Trophoblast cell (in vitro differentiated cells and primary cell): ENCODE measurements around the gene GPR15.
A peak's percentile ranks its signal among the peaks of the same experiment; 100 is the strongest.

Experiments used
- DNase-seq, 2 donors: peaks; one replicate each; pipeline ENCODE4 v3.0.0-alpha.2; 2016
- H2AFZ ChIP-seq: 2 replicates; pipeline ENCODE4 v1.6.1; 2013; ENCODE audit warnings: low read length, moderate library complexity, mild to moderate bottlenecking; ENCODE audit not compliant: insufficient read depth, poor library complexity
- H2AK5ac ChIP-seq: 2 replicates; pipeline ENCODE4 v1.6.1; 2013; ENCODE audit warnings: mild to moderate bottlenecking, low read length
- H2BK120ac ChIP-seq: 2 replicates; pipeline ENCODE4 v1.6.1; 2013; ENCODE audit warnings: low read length, mild to moderate bottlenecking, moderate library complexity; ENCODE audit not compliant: insufficient read depth, poor library complexity
- H2BK12ac ChIP-seq: 2 replicates; pipeline ENCODE4 v1.6.1; 2013; ENCODE audit warnings: mild to moderate bottlenecking, low read length, moderate library complexity
- H2BK5ac ChIP-seq: 2 replicates; pipeline ENCODE4 v1.6.1; 2013; ENCODE audit warnings: low read length, low read depth, moderate library complexity, mild to moderate bottlenecking; ENCODE audit not compliant: poor library complexity
- H3K14ac ChIP-seq: 2 replicates; pipeline ENCODE4 v1.6.1; 2013; ENCODE audit warnings: mild to moderate bottlenecking, low read length
- H3K18ac ChIP-seq: 2 replicates; pipeline ENCODE4 v1.6.1; 2013; ENCODE audit warnings: mild to moderate bottlenecking, low read length
- H3K23ac ChIP-seq: 2 replicates; pipeline ENCODE4 v1.6.1; 2013; ENCODE audit warnings: low read length
- H3K27ac ChIP-seq: 2 replicates; pipeline ENCODE4 v1.5.1; 2013; ENCODE audit warnings: low read depth, mild to moderate bottlenecking, inconsistent platforms, low read length, moderate library complexity
- H3K27me3 ChIP-seq: 2 replicates; pipeline ENCODE4 v1.6.1; 2013; ENCODE audit warnings: inconsistent platforms, mild to moderate bottlenecking, low read length, moderate library complexity; ENCODE audit not compliant: insufficient read depth
- H3K36me3 ChIP-seq, 2 experiments: 1 replicate in 1 of 2; 2 replicates in 1 of 2; pipeline ENCODE4 v1.6.1; 2013; ENCODE audit warnings: low read length in 2 of 2, mild to moderate bottlenecking in 2 of 2, moderate library complexity in 1 of 2; ENCODE audit not compliant: insufficient read depth in 2 of 2, control insufficient read depth in 1 of 2
- H3K4ac ChIP-seq: 2 replicates; pipeline ENCODE4 v1.6.1; 2013; ENCODE audit warnings: low read depth, mild to moderate bottlenecking, low read length, moderate library complexity
- H3K4me1 ChIP-seq, 2 experiments: 1 replicate in 1 of 2; 2 replicates in 1 of 2; pipeline ENCODE4 v1.6.1; 2013; ENCODE audit warnings: low read length in 2 of 2, mild to moderate bottlenecking in 2 of 2, moderate library complexity in 1 of 2; ENCODE audit not compliant: insufficient read depth in 2 of 2, control insufficient read depth in 1 of 2
- H3K4me2 ChIP-seq: 2 replicates; pipeline ENCODE4 v1.6.1; 2013; ENCODE audit warnings: inconsistent platforms, mild to moderate bottlenecking, low read length, moderate library complexity
- H3K4me3 ChIP-seq: 2 replicates; pipeline ENCODE4 v1.5.1; 2013; ENCODE audit warnings: mild to moderate bottlenecking, low read depth, low read length, inconsistent platforms
- H3K79me1 ChIP-seq: one replicate; pipeline ENCODE4 v1.6.1; 2013; ENCODE audit warnings: low read length
- H3K79me2 ChIP-seq: 2 replicates; pipeline ENCODE4 v1.6.1; 2013; ENCODE audit warnings: low read length, mild to moderate bottlenecking; ENCODE audit not compliant: control insufficient read depth, insufficient read depth, poor library complexity
- H3K9ac ChIP-seq: 2 replicates; pipeline ENCODE4 v1.6.1; 2013; ENCODE audit warnings: mild to moderate bottlenecking, low read length
- H3K9me3 ChIP-seq: 2 replicates; pipeline ENCODE4 v1.6.1; 2013; ENCODE audit warnings: low read depth, mild to moderate bottlenecking, control low read depth, inconsistent platforms, low read length; ENCODE audit not compliant: insufficient read depth
- H4K12ac ChIP-seq: 2 replicates; pipeline ENCODE4 v1.6.1; 2013; ENCODE audit warnings: low read depth, mild to moderate bottlenecking, low read length, moderate library complexity
- H4K8ac ChIP-seq: 2 replicates; pipeline ENCODE4 v1.6.1; 2013; ENCODE audit warnings: low read depth, mild to moderate bottlenecking, low read length, moderate library complexity
- H4K91ac ChIP-seq: one replicate; pipeline ENCODE4 v1.6.1; 2013; ENCODE audit warnings: low read depth, mild to moderate bottlenecking, low read length, moderate library complexity
- WGBS: extraction: QIAGEN DNeasy Blood & Tissue Kit; methylation state at CpG from one replicate; pipeline ENCODE4 v1.1.7; 2013; ENCODE audit warnings: missing lambda C conversion rate; ENCODE audit not compliant: insufficient read length, insufficient coverage; ENCODE audit errors: extremely low coverage; 5-methylcytosine and 5-hydroxymethylcytosine counted together

The GPR15 gene

DNA sequence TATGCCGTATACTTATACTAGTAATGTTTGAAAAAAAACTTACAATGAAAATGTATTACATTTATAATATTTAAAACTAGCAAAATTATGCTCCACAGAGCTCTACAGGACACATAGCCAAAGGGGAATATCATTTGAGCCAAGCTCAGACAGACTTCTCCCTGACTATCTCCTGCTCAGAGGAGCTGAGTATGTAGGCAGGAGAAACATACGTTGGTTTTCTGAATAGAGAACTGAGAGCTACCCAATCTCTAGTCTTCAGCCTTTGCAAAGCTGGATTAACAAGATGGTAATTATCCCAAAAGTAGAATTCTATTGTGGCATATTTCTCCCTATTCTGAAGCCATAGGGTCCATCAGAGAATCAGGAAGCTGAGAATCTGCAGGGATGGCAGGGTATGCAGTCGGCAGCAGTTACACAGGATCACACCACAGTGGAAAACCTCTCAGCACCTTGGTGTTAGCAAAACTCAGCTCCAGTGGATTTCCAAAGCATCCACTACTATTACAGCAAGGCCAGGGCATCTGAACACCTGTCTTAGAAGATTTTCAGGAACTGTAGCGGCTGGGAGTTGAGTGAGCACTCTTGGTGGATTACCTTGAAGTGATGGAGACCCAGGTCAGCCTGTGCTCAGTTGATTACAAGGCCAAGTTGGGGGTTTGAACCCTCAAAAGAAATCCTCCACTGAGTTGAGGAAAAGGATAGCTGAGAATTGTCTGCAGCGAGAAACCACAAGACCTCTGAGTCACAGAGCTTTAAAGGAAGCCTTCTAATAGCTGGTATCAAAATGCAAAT, 30.1 kb downstream of the GPR15 start:
- no peak overlapping the region for H4K8ac ChIP-seq
- no peak overlapping the region for H4K91ac ChIP-seq
- H3K27me3 ChIP-seq: no peaks in the 10 kb centered on the region
- no peak for DNase-seq
- no peaks in the 10 kb centered on the region for H3K9me3 ChIP-seq
- no peak overlapping the region for H3K27ac ChIP-seq
- H3K4me2 ChIP-seq: no peak overlapping the region
- no peak overlapping the region for H2AFZ ChIP-seq
- H2BK5ac ChIP-seq: no peak overlapping the region
- no peaks in the 10 kb centered on the region for H3K4me1 ChIP-seq
- H4K12ac ChIP-seq: no peak overlapping the region
- no peak overlapping the region for H2BK120ac ChIP-seq
- H3K23ac ChIP-seq: no peak overlapping the region
- no peaks in the 10 kb centered on the region for H3K79me1 ChIP-seq
- H2AK5ac ChIP-seq: no peak overlapping the region
- no peak overlapping the region for H3K18ac ChIP-seq
- no peak overlapping the region for H2BK12ac ChIP-seq
- H3K79me2 ChIP-seq: no peaks in the 10 kb centered on the region
- no peaks in the 10 kb centered on the region for H3K36me3 ChIP-seq
- no CpG with 5 or more reads among the region's 5 CpGs for WGBS
- H3K14ac ChIP-seq: no peak overlapping the region
- no peak overlapping the region for H3K4me3 ChIP-seq
- no peak overlapping the region for H3K9ac ChIP-seq
- no peak overlapping the region for H3K4ac ChIP-seq

DNA sequence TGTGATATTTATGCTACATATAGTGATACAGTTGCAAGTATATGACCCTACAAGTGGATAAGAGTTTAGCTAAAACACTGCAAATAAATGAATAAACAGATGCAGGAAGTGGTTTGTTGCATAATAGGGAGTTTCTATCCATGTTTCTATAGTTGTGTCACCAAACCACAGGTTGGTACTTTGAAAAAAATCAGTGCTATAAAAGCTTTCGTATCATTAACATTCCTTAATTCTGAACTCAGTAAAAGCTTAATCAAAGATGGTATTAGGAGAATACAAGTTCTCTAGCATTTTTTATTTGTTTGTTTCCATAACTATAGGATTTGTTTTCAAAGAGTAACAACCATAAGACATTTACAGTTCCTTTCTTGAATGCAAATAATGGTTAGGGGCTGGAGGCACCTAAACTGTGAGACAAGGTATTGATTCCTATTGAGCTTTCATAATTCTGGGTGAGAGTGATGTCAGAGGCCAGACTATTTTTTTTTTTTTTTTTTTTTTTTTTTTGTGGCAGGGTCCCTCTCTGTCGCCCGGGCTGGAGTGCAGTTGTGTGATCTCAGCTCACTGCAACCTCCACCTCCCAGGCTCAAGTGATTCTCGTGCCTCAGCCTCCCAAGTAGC, 32.0 kb downstream of the GPR15 start:
- no peak overlapping the region for H2BK5ac ChIP-seq
- no peak overlapping the region for H3K18ac ChIP-seq
- no CpG with 5 or more reads among the region's 4 CpGs for WGBS
- no peak overlapping the region for H4K91ac ChIP-seq
- H3K9ac ChIP-seq: no peak overlapping the region
- H3K4me2 ChIP-seq: no peak overlapping the region
- no peak overlapping the region for H3K4ac ChIP-seq
- no peak overlapping the region for H4K12ac ChIP-seq
- H3K27me3 ChIP-seq: no peaks in the 10 kb centered on the region
- no peaks in the 10 kb centered on the region for H3K79me1 ChIP-seq
- no peaks in the 10 kb centered on the region for H3K79me2 ChIP-seq
- no peaks in the 10 kb centered on the region for H3K9me3 ChIP-seq
- no peak overlapping the region for H4K8ac ChIP-seq
- no peak overlapping the region for H2BK12ac ChIP-seq
- H3K27ac ChIP-seq: no peak overlapping the region
- no peak overlapping the region for H2AFZ ChIP-seq
- peak in 1 of 2 donors; percentile 7 for DNase-seq
- no peak overlapping the region for H2BK120ac ChIP-seq
- no peak overlapping the region for H3K23ac ChIP-seq
- no peaks in the 10 kb centered on the region for H3K36me3 ChIP-seq
- no peaks in the 10 kb centered on the region for H3K4me1 ChIP-seq
- H3K14ac ChIP-seq: no peak overlapping the region
- H2AK5ac ChIP-seq: no peak overlapping the region
- H3K4me3 ChIP-seq: no peak overlapping the region

GRCh38 chr3:98564282-98565005, 32.7 kb downstream of the GPR15 start:
- H3K9me3 ChIP-seq: no peaks in the 10 kb centered on the region
- H3K4me1 ChIP-seq: no peaks in the 10 kb centered on the region
- no peak for DNase-seq
- no peak overlapping the region for H4K91ac ChIP-seq
- H3K4me2 ChIP-seq: no peak overlapping the region
- H3K79me2 ChIP-seq: no peaks in the 10 kb centered on the region
- no peak overlapping the region for H3K23ac ChIP-seq
- H3K36me3 ChIP-seq: no peaks in the 10 kb centered on the region
- no peaks in the 10 kb centered on the region for H3K79me1 ChIP-seq
- no CpG with 5 or more reads among the region's 7 CpGs for WGBS
- no peak overlapping the region for H4K12ac ChIP-seq
- H4K8ac ChIP-seq: no peak overlapping the region
- H3K18ac ChIP-seq: no peak overlapping the region
- no peaks in the 10 kb centered on the region for H3K27me3 ChIP-seq
- H2BK120ac ChIP-seq: no peak overlapping the region
- H3K27ac ChIP-seq: no peak overlapping the region
- no peak overlapping the region for H2BK12ac ChIP-seq
- H2BK5ac ChIP-seq: no peak overlapping the region
- H2AK5ac ChIP-seq: no peak overlapping the region
- no peak overlapping the region for H2AFZ ChIP-seq
- no peak overlapping the region for H3K4ac ChIP-seq
- H3K9ac ChIP-seq: no peak overlapping the region
- no peak overlapping the region for H3K4me3 ChIP-seq
- no peak overlapping the region for H3K14ac ChIP-seq

DNA sequence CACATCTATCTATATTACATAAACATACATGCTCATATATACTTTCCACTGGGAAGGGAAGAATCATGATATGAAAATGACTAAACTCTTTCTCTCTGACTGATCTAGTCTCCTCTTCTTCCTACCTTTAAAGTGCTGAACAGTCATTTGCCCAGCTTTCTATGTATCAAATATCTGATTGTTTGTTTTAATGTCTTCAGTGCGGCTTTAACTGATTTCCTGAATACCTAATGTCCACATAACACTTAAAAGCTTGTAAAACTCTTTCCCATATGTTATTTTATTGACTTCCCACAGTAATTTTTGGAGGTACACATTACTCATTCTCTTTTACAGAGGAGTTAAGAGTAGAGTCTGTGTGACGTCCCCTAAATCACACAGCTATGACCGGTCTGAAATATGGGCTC, 33.5 kb downstream of the GPR15 start:
- no peak overlapping the region for H2BK120ac ChIP-seq
- WGBS: no CpG with 5 or more reads among the region's 3 CpGs
- no peaks in the 10 kb centered on the region for H3K36me3 ChIP-seq

More for the DNA sequence above, 33.5 kb downstream of the GPR15 start:
- H2AFZ ChIP-seq: no peak overlapping the region
- no peak overlapping the region for H3K9ac ChIP-seq
- no peaks in the 10 kb centered on the region for H3K79me1 ChIP-seq
- no peak overlapping the region for H3K14ac ChIP-seq
- H3K9me3 ChIP-seq: no peaks in the 10 kb centered on the region
- no peak overlapping the region for H4K8ac ChIP-seq
- no peak overlapping the region for H3K23ac ChIP-seq
- no peak overlapping the region for H2AK5ac ChIP-seq
- H3K4me1 ChIP-seq: no peaks in the 10 kb centered on the region
- H3K4me3 ChIP-seq: no peak overlapping the region
- H4K12ac ChIP-seq: no peak overlapping the region
- DNase-seq: no peak
- no peak overlapping the region for H3K4ac ChIP-seq
- H3K27me3 ChIP-seq: no peaks in the 10 kb centered on the region
- no peak overlapping the region for H2BK12ac ChIP-seq
- H3K18ac ChIP-seq: no peak overlapping the region
- no peaks in the 10 kb centered on the region for H3K79me2 ChIP-seq
- H4K91ac ChIP-seq: no peak overlapping the region
- H3K4me2 ChIP-seq: no peak overlapping the region
- no peak overlapping the region for H3K27ac ChIP-seq
- H2BK5ac ChIP-seq: no peak overlapping the region
